ENCODE data around the gene DDOST.

The DDOST gene

GRCh38 chr1:20693623-20694022 lies 32.5 kb upstream of the DDOST start:
- CTCF ChIA-PET, result interaction anchor here (2.9 kb wide), 1 partner anchor 502 kb away, joined by 18 read pairs; no protein-coding TSS in a partner anchor
- no peak for TF ChIP-seq CTCF (IDR thresholded peaks at IDR 0.05; ENCODE audit: control extremely low read depth, extremely low read depth, low read depth, missing control alignments)
- POLR2A ChIA-PET, result no interaction called here
- no peak for DNase-seq (ENCODE audit: extremely low spot score)

GRCh38 chr1:20691872-20692271 lies 30.7 kb upstream of the DDOST start:
- POLR2A ChIA-PET, result no interaction called here
- DNase-seq (ENCODE audit: extremely low spot score), result no peak
- CTCF ChIA-PET, result interaction anchor here (0.7 to 3.3 kb wide), 2 partner anchors 503 to 677 kb away, joined by 3 to 8 read pairs; no protein-coding TSS in a partner anchor
- TF ChIP-seq CTCF (IDR thresholded peaks at IDR 0.05; ENCODE audit: control extremely low read depth, extremely low read depth, low read depth, missing control alignments), result no peak

GRCh38 chr1:20689645-20690056 lies 28.5 kb upstream of the DDOST start:
- POLR2A ChIA-PET, result no interaction called here
- CTCF ChIA-PET, result interaction anchor here (3.3 kb wide), 1 partner anchor 505 kb away, joined by 8 read pairs; no protein-coding TSS in a partner anchor
- TF ChIP-seq CTCF (IDR thresholded peaks at IDR 0.05; ENCODE audit: control extremely low read depth, extremely low read depth, low read depth, missing control alignments), result no peak
- DNase-seq (ENCODE audit: extremely low spot score), result no peak

- no peak for DNase-seq (ENCODE audit: extremely low spot score)
- no peak for TF ChIP-seq CTCF (IDR thresholded peaks at IDR 0.05; ENCODE audit: control extremely low read depth, extremely low read depth, low read depth, missing control alignments)
Measured at GRCh38 chr1:20686883-20687725, 25.9 kb upstream of the DDOST start.

GRCh38 chr1:20685741-20686140 lies 24.6 kb upstream of the DDOST start:
- TF ChIP-seq CTCF (IDR thresholded peaks at IDR 0.05; ENCODE audit: control extremely low read depth, extremely low read depth, low read depth, missing control alignments), result no peak
- ChIA-PET CTCF (interaction anchor here (0.7 to 1.4 kb wide), 2 partner anchors 10 to 11 kb away, joined by 3 to 4 read pairs; no protein-coding TSS in a partner anchor), POLR2A (no interaction called here)
- no peak for DNase-seq (ENCODE audit: extremely low spot score)

More at GRCh38 chr1:20686883-20687725, 25.9 kb upstream of the DDOST start:
- CTCF ChIA-PET, result interaction anchor here (2.3 kb wide), 1 partner anchor 10 kb away, joined by 12 read pairs; no protein-coding TSS in a partner anchor
- POLR2A ChIA-PET, result no interaction called here

GRCh38 chr1:20685099-20685662 lies 24.0 kb upstream of the DDOST start:
- DNase-seq (ENCODE audit: extremely low spot score), result no peak
- ChIA-PET POLR2A (no interaction called here), CTCF (interaction anchor here (1.4 kb wide), 1 partner anchor 12 kb away, joined by 4 read pairs; no protein-coding TSS in a partner anchor)
- no peak for TF ChIP-seq CTCF (IDR thresholded peaks at IDR 0.05; ENCODE audit: control extremely low read depth, extremely low read depth, low read depth, missing control alignments)

All from GM10248 (cell line).